ENCODE data around the gene HCK.

The HCK gene

DNA sequence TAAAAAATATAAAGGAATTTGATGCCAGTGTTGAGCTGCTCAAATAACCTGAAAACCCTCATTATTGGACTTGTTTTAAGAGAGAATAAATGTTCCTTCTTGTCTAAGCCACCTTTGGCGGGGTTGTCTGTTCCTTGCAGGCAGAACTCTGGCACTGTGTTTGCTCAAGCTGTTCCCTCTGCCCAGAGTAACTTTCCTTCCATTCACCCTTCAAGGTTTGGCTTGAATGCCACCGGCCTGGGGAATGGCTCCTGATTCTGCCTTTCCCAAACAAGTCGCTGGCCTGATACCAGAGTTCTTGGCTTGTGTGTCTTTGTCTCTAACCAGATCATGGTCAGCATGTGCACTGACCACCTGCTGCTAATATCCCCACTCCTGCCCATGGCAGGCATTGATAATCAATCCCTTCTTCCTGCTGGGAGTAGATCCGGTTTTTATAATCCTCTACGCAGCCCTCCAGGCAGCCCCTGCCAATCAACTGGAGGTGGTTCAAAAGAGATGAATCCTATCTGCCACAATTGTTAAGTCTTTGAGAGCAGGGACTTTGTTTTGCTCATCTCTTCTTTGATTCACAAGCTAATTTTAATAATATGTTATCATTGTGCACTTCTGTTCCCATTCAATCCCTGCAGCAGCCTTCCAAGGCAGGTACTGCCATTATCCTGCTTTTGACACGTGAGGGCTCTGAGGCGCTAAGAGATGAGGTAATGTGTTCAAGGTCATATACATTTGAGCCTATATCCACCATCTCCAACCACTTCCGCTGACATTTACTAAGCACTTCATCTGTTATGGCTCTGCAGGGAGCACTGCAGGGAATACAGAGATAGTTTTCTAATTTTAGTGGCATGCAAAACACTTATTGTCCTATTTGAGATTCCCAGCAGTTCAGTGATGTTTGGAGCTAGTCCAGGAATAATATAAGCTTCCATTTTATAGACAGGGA, 44.9 kb upstream of the HCK start (continued):
- TF ChIP-seq, protein P1, sequence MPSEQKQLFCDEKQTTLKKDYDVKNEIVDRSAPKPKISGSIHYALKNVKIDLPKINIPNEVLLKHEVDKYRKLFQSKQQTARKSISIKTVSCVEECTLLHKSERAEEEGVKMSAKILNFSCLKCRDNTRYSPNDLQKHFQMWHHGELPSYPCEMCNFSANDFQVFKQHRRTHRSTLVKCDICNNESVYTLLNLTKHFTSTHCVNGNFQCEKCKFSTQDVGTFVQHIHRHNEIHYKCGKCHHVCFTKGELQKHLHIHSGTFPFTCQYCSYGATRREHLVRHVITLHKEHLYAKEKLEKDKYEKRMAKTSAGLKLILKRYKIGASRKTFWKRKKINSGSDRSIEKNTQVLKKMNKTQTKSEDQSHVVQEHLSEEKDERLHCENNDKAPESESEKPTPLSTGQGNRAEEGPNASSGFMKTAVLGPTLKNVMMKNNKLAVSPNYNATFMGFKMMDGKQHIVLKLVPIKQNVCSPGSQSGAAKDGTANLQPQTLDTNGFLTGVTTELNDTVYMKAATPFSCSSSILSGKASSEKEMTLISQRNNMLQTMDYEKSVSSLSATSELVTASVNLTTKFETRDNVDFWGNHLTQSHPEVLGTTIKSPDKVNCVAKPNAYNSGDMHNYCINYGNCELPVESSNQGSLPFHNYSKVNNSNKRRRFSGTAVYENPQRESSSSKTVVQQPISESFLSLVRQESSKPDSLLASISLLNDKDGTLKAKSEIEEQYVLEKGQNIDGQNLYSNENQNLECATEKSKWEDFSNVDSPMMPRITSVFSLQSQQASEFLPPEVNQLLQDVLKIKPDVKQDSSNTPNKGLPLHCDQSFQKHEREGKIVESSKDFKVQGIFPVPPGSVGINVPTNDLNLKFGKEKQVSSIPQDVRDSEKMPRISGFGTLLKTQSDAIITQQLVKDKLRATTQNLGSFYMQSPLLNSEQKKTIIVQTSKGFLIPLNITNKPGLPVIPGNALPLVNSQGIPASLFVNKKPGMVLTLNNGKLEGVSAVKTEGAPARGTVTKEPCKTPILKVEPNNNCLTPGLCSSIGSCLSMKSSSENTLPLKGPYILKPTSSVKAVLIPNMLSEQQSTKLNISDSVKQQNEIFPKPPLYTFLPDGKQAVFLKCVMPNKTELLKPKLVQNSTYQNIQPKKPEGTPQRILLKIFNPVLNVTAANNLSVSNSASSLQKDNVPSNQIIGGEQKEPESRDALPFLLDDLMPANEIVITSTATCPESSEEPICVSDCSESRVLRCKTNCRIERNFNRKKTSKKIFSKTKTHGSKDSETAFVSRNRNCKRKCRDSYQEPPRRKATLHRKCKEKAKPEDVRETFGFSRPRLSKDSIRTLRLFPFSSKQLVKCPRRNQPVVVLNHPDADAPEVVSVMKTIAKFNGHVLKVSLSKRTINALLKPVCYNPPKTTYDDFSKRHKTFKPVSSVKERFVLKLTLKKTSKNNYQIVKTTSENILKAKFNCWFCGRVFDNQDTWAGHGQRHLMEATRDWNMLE (tag by site-specific recombination; conservative IDR thresholded peaks at IDR 0.05; ENCODE audit: low read depth): peak; percentile 48; the same call in 1 of the 2 replicates
- TF ChIP-seq ZNF155 (tag by site-specific recombination; IDR thresholded peaks at IDR 0.05) (no peak), REPIN1 (tag by site-specific recombination; IDR thresholded peaks at IDR 0.05; ENCODE audit: low read depth) (no peak), ZNF16 (tag by site-specific recombination; IDR thresholded peaks at IDR 0.05; ENCODE audit: low read depth) (no peak), ZSCAN30 (tag by site-specific recombination; IDR thresholded peaks at IDR 0.05) (no peak), ZNF169 (tag by site-specific recombination; IDR thresholded peaks at IDR 0.05) (no peak), ZFP37 (tag by site-specific recombination; IDR thresholded peaks at IDR 0.05) (no peak), ZNF521 (tag by site-specific recombination; IDR thresholded peaks at IDR 0.05) (no peak), ZBTB20 (tag by site-specific recombination; IDR thresholded peaks at IDR 0.05) (no peak), ZBTB1 (tag by site-specific recombination; IDR thresholded peaks at IDR 0.05) (no peak), ZNF266 (tag by site-specific recombination; IDR thresholded peaks at IDR 0.05; ENCODE audit: low read depth) (no peak), ZBTB17 (tag by site-specific recombination; IDR thresholded peaks at IDR 0.05) (peak; percentile 80), ZNF426 (tag by site-specific recombination; IDR thresholded peaks at IDR 0.05) (no peak), KLF1 (tag by site-specific recombination; IDR thresholded peaks at IDR 0.05) (no peak), ZNF473 (tag by site-specific recombination; IDR thresholded peaks at IDR 0.05) (no peak), ZIC2 (tag by site-specific recombination; IDR thresholded peaks at IDR 0.05) (peak; percentile 63), ZNF10 (tag by site-specific recombination; IDR thresholded peaks at IDR 0.05) (no peak), ZNF776 (tag by site-specific recombination; IDR thresholded peaks at IDR 0.05; ENCODE audit: borderline replicate concordance) (no peak), SCRT2 (tag by site-specific recombination; IDR thresholded peaks at IDR 0.05) (no peak), ZNF133 (tag by site-specific recombination; IDR thresholded peaks at IDR 0.05) (no peak), ZNF585B (tag by site-specific recombination; IDR thresholded peaks at IDR 0.05) (no peak)
- TF ChIP-seq, protein P2, sequence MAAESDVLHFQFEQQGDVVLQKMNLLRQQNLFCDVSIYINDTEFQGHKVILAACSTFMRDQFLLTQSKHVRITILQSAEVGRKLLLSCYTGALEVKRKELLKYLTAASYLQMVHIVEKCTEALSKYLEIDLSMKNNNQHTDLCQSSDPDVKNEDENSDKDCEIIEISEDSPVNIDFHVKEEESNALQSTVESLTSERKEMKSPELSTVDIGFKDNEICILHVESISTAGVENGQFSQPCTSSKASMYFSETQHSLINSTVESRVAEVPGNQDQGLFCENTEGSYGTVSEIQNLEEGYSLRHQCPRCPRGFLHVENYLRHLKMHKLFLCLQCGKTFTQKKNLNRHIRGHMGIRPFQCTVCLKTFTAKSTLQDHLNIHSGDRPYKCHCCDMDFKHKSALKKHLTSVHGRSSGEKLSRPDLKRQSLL (tag by site-specific recombination; IDR thresholded peaks at IDR 0.05): no peak
- TF ChIP-seq, protein P3, sequence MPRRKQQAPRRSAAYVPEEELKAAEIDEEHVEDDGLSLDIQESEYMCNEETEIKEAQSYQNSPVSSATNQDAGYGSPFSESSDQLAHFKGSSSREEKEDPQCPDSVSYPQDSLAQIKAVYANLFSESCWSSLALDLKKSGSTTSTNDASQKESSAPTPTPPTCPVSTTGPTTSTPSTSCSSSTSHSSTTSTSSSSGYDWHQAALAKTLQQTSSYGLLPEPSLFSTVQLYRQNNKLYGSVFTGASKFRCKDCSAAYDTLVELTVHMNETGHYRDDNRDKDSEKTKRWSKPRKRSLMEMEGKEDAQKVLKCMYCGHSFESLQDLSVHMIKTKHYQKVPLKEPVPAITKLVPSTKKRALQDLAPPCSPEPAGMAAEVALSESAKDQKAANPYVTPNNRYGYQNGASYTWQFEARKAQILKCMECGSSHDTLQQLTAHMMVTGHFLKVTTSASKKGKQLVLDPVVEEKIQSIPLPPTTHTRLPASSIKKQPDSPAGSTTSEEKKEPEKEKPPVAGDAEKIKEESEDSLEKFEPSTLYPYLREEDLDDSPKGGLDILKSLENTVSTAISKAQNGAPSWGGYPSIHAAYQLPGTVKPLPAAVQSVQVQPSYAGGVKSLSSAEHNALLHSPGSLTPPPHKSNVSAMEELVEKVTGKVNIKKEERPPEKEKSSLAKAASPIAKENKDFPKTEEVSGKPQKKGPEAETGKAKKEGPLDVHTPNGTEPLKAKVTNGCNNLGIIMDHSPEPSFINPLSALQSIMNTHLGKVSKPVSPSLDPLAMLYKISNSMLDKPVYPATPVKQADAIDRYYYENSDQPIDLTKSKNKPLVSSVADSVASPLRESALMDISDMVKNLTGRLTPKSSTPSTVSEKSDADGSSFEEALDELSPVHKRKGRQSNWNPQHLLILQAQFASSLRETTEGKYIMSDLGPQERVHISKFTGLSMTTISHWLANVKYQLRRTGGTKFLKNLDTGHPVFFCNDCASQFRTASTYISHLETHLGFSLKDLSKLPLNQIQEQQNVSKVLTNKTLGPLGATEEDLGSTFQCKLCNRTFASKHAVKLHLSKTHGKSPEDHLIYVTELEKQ (tag by site-specific recombination; IDR thresholded peaks at IDR 0.05; ENCODE audit: borderline replicate concordance): 0 out of 2 replicates have a peak, but pooled peaks have one; percentile 15
- TF ChIP-seq, protein P4, sequence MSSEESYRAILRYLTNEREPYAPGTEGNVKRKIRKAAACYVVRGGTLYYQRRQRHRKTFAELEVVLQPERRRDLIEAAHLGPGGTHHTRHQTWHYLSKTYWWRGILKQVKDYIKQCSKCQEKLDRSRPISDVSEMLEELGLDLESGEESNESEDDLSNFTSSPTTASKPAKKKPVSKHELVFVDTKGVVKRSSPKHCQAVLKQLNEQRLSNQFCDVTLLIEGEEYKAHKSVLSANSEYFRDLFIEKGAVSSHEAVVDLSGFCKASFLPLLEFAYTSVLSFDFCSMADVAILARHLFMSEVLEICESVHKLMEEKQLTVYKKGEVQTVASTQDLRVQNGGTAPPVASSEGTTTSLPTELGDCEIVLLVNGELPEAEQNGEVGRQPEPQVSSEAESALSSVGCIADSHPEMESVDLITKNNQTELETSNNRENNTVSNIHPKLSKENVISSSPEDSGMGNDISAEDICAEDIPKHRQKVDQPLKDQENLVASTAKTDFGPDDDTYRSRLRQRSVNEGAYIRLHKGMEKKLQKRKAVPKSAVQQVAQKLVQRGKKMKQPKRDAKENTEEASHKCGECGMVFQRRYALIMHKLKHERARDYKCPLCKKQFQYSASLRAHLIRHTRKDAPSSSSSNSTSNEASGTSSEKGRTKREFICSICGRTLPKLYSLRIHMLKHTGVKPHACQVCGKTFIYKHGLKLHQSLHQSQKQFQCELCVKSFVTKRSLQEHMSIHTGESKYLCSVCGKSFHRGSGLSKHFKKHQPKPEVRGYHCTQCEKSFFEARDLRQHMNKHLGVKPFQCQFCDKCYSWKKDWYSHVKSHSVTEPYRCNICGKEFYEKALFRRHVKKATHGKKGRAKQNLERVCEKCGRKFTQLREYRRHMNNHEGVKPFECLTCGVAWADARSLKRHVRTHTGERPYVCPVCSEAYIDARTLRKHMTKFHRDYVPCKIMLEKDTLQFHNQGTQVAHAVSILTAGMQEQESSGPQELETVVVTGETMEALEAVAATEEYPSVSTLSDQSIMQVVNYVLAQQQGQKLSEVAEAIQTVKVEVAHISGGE (tag by site-specific recombination; conservative IDR thresholded peaks at IDR 0.05; ENCODE audit: low read depth): no peak
- TF ChIP-seq, protein P5, sequence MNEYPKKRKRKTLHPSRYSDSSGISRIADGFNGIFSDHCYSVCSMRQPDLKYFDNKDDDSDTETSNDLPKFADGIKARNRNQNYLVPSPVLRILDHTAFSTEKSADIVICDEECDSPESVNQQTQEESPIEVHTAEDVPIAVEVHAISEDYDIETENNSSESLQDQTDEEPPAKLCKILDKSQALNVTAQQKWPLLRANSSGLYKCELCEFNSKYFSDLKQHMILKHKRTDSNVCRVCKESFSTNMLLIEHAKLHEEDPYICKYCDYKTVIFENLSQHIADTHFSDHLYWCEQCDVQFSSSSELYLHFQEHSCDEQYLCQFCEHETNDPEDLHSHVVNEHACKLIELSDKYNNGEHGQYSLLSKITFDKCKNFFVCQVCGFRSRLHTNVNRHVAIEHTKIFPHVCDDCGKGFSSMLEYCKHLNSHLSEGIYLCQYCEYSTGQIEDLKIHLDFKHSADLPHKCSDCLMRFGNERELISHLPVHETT (tag by site-specific recombination; IDR thresholded peaks at IDR 0.05): no peak

Data from HEK293 (cell line).